IMR-90 (cell line): ENCODE results near the gene GPN1.

Experiments
- POLR2A ChIP-seq: IDR thresholded peaks from 2 replicates; pipeline ENCODE4 v1.6.1; 2012; ENCODE audit warnings: mild to moderate bottlenecking, low read depth, low read length
- TF ChIP-seq, protein P1 (sequence below): conservative IDR thresholded peaks from 2 replicates; pipeline ENCODE4 v1.5.1; 2012; ENCODE audit warnings: mild to moderate bottlenecking, low read depth, low read length, improper control_type of control experiment

DNA sequence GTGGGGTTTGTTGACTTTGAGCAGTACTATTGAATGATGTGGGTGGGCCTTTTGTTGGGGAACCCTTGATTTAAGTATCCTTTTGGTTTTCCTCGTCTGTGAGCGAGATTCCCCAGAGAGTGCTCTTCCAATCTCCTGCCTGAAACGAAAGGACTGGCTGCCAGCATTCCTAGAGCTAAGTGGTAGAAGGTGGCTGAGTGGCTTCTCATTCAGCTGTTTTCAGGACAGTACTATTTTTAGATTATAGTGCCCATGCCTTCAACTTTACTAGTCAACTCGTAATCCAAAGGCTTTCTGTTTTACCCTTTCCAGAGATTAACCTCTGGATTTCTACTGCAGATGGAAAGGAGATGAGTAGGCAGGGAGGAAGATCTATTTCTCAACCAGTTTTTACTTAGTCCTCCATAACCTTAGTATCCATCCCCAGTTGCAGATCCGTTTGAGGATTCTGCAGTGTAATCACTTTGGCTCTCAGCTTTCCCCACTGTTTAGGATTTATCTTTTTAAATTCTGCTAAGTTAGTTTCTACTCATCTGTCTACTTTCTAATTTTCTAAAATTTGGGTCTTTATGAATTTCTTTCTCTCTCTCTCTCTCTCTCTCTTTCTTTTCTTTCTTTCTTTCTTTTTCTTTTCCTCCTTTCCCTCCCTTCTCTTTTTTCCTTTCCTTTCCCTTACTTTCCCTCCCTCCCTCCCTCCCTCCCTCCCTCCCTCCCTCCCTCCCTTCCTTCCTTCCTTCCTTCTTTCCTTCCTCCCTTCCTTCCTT lies 44.1 kb downstream of the GPN1 start:
- TF ChIP-seq, protein P1, sequence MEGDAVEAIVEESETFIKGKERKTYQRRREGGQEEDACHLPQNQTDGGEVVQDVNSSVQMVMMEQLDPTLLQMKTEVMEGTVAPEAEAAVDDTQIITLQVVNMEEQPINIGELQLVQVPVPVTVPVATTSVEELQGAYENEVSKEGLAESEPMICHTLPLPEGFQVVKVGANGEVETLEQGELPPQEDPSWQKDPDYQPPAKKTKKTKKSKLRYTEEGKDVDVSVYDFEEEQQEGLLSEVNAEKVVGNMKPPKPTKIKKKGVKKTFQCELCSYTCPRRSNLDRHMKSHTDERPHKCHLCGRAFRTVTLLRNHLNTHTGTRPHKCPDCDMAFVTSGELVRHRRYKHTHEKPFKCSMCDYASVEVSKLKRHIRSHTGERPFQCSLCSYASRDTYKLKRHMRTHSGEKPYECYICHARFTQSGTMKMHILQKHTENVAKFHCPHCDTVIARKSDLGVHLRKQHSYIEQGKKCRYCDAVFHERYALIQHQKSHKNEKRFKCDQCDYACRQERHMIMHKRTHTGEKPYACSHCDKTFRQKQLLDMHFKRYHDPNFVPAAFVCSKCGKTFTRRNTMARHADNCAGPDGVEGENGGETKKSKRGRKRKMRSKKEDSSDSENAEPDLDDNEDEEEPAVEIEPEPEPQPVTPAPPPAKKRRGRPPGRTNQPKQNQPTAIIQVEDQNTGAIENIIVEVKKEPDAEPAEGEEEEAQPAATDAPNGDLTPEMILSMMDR, result no peak
- TF ChIP-seq POLR2A, result no peak
